GM10266 (cell line): ENCODE data around the gene SYNRG.
A peak's percentile ranks its signal among the peaks of the same experiment; 100 is the strongest.

Source experiments
- DNase-seq: peaks from one replicate; pipeline ENCODE4 v3.0.0; 2012; ENCODE audit errors: extremely low spot score
- TF ChIP-seq, protein P1 (sequence below): IDR thresholded peaks from 2 replicates; pipeline ENCODE4 v1.5.1; 2012; ENCODE audit warnings: mild to moderate bottlenecking, low read depth; ENCODE audit not compliant: control insufficient read depth, insufficient read depth; ENCODE audit errors: missing control alignments

Gene SYNRG

GRCh38 chr17:37608351-37609169, 658 bp downstream of the SYNRG start:
- TF ChIP-seq, protein P1, sequence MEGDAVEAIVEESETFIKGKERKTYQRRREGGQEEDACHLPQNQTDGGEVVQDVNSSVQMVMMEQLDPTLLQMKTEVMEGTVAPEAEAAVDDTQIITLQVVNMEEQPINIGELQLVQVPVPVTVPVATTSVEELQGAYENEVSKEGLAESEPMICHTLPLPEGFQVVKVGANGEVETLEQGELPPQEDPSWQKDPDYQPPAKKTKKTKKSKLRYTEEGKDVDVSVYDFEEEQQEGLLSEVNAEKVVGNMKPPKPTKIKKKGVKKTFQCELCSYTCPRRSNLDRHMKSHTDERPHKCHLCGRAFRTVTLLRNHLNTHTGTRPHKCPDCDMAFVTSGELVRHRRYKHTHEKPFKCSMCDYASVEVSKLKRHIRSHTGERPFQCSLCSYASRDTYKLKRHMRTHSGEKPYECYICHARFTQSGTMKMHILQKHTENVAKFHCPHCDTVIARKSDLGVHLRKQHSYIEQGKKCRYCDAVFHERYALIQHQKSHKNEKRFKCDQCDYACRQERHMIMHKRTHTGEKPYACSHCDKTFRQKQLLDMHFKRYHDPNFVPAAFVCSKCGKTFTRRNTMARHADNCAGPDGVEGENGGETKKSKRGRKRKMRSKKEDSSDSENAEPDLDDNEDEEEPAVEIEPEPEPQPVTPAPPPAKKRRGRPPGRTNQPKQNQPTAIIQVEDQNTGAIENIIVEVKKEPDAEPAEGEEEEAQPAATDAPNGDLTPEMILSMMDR: no peak
- peak; percentile 28 for DNase-seq

- TF ChIP-seq, protein P1: no peak
- DNase-seq: peak; percentile 42
Observed at GRCh38 chr17:37607637-37608331, 1.4 kb downstream of the SYNRG start.

- DNase-seq: peak; percentile 17
Observed at GRCh38 chr17:37605813-37606505, 3.3 kb downstream of the SYNRG start.

DNA sequence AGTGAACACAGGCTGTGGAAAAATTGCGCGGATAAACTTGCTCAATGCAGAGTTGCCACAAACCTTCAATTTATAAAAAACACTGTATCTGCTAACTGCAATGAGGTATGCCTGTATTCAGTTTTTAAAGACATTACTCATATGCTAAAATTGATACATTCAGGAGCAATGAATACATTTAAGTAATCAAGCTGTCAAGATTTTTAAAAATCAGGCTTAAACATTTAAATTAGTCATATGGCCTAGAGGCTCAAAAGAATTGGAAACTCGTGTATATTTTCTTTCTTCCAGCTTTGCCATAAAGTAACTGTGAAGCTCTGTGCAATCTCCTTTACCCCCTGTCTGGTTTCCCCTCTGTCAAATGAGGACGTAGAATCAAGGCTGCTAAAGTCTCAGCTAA, 4.1 kb downstream of the SYNRG start:
- no peak for DNase-seq
- TF ChIP-seq, protein P1: no peak

More at GRCh38 chr17:37605813-37606505, 3.3 kb downstream of the SYNRG start:
- TF ChIP-seq, protein P1: no peak

GRCh38 chr17:37604556-37604955, 4.7 kb downstream of the SYNRG start:
- no peak for DNase-seq
- TF ChIP-seq, protein P1: no peak

DNA sequence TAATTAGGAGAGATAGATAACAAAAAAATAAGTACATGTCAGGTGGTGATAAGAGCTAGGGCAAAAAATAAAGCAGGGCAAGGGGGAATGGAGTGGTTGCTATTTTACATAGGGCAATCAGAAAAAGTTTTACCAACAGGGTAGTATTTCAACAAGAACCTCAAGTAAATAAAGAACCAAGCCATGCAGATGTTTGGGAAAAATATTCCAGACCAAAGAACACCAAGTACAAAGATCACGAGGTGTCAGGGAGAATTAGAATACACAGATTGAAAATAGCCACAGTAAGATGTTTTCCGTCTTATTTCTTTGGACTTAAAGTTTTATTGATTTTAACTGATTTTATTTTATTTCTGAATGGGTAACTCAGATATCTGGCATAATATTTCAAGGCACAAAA, 11.1 kb downstream of the SYNRG start:
- DNase-seq: no peak
- TF ChIP-seq, protein P1: no peak
